Neural cell (in vitro differentiated cells): ENCODE results near the gene TAL1.

Source experiments
- EZH2 ChIP-seq: fragments of 200-600, 300-800 bp; shearing (Covaris generic), sonication (generic); IDR thresholded peaks from 2 replicates; pipeline ENCODE4 v1.6.1; 2014; ENCODE audit warnings: antibody characterized with exemption, low read length, borderline replicate concordance, mild to moderate bottlenecking; ENCODE audit not compliant: insufficient read depth, poor library complexity, severe bottlenecking
- POLR2AphosphoS5 ChIP-seq: IDR thresholded peaks from 2 replicates; pipeline ENCODE4 v1.6.1; 2012
- RAD21 ChIP-seq: fragments of 450-650 bp; conservative IDR thresholded peaks from 2 replicates; pipeline ENCODE4 v1.6.1; 2014; ENCODE audit warnings: antibody characterized with exemption, mild to moderate bottlenecking, moderate library complexity
- TAF1 ChIP-seq: IDR thresholded peaks from 2 replicates; pipeline ENCODE4 v1.6.1; 2012; ENCODE audit warnings: low read depth
- TF ChIP-seq, protein P1 (sequence below): fragments of 450-650 bp; IDR thresholded peaks from 2 replicates; pipeline ENCODE4 v1.5.1; 2014; ENCODE audit warnings: antibody characterized with exemption, mild to moderate bottlenecking, moderate library complexity; ENCODE audit not compliant: poor library complexity, severe bottlenecking
- TF ChIP-seq, protein P2 (sequence below): IDR thresholded peaks from 2 replicates; pipeline ENCODE4 v1.6.1; 2012; ENCODE audit warnings: borderline replicate concordance

DNA sequence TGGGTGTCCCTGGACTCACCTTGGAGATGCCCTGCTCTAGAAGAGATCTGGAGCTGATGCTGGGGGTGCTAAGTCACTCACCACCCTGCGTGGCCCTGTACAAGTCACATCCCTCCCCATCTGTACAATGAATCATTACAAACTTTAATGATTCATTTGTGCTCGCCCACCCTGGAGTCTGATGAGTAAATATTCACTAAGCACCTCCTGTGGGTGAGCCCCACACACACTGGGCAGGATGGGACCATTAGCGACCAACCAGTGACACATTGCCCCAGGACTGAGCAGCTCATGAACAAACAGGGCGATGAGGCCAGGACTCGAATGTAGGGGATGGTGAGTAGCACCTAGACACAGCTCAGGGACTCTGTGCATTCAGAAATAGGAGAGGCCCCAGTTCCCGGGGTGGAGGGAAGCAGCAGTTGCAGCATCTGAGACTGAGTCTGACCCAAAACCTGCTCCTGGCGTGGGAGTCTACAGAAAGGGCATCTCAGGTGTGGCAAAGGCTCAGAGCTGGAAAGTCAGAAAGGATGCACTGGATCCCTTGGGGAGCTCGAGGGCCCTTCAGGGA is 24.1 kb downstream of the TAL1 start:
- TF ChIP-seq TAF1 = no peak
- TF ChIP-seq EZH2 = no peak
- TF ChIP-seq, protein P1, sequence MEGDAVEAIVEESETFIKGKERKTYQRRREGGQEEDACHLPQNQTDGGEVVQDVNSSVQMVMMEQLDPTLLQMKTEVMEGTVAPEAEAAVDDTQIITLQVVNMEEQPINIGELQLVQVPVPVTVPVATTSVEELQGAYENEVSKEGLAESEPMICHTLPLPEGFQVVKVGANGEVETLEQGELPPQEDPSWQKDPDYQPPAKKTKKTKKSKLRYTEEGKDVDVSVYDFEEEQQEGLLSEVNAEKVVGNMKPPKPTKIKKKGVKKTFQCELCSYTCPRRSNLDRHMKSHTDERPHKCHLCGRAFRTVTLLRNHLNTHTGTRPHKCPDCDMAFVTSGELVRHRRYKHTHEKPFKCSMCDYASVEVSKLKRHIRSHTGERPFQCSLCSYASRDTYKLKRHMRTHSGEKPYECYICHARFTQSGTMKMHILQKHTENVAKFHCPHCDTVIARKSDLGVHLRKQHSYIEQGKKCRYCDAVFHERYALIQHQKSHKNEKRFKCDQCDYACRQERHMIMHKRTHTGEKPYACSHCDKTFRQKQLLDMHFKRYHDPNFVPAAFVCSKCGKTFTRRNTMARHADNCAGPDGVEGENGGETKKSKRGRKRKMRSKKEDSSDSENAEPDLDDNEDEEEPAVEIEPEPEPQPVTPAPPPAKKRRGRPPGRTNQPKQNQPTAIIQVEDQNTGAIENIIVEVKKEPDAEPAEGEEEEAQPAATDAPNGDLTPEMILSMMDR = no peak
- TF ChIP-seq, protein P2, sequence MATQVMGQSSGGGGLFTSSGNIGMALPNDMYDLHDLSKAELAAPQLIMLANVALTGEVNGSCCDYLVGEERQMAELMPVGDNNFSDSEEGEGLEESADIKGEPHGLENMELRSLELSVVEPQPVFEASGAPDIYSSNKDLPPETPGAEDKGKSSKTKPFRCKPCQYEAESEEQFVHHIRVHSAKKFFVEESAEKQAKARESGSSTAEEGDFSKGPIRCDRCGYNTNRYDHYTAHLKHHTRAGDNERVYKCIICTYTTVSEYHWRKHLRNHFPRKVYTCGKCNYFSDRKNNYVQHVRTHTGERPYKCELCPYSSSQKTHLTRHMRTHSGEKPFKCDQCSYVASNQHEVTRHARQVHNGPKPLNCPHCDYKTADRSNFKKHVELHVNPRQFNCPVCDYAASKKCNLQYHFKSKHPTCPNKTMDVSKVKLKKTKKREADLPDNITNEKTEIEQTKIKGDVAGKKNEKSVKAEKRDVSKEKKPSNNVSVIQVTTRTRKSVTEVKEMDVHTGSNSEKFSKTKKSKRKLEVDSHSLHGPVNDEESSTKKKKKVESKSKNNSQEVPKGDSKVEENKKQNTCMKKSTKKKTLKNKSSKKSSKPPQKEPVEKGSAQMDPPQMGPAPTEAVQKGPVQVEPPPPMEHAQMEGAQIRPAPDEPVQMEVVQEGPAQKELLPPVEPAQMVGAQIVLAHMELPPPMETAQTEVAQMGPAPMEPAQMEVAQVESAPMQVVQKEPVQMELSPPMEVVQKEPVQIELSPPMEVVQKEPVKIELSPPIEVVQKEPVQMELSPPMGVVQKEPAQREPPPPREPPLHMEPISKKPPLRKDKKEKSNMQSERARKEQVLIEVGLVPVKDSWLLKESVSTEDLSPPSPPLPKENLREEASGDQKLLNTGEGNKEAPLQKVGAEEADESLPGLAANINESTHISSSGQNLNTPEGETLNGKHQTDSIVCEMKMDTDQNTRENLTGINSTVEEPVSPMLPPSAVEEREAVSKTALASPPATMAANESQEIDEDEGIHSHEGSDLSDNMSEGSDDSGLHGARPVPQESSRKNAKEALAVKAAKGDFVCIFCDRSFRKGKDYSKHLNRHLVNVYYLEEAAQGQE = no peak
- TF ChIP-seq RAD21 = no peak
- no peak for TF ChIP-seq POLR2AphosphoS5
